ENCODE results near the gene FAM180B. TPM values are rescaled to one million over a fixed set of nuclear protein-coding genes. Genes with fewer than 3 reads are reported as not detected.
"Not testable (repeated sequence)": the region's sequence is repeated elsewhere in the genome, so short reads cannot be mapped to it uniquely, and the experiment has no call there.

FAM180B gene, protein sequence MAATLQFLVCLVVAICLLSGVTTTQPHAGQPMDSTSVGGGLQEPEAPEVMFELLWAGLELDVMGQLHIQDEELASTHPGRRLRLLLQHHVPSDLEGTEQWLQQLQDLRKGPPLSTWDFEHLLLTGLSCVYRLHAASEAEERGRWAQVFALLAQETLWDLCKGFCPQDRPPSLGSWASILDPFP
- total RNA-seq (2014; rRNA removed; shearing (Covaris generic); ENCODE audit: low replicate concordance), result not detected in 2 replicates

DNA sequence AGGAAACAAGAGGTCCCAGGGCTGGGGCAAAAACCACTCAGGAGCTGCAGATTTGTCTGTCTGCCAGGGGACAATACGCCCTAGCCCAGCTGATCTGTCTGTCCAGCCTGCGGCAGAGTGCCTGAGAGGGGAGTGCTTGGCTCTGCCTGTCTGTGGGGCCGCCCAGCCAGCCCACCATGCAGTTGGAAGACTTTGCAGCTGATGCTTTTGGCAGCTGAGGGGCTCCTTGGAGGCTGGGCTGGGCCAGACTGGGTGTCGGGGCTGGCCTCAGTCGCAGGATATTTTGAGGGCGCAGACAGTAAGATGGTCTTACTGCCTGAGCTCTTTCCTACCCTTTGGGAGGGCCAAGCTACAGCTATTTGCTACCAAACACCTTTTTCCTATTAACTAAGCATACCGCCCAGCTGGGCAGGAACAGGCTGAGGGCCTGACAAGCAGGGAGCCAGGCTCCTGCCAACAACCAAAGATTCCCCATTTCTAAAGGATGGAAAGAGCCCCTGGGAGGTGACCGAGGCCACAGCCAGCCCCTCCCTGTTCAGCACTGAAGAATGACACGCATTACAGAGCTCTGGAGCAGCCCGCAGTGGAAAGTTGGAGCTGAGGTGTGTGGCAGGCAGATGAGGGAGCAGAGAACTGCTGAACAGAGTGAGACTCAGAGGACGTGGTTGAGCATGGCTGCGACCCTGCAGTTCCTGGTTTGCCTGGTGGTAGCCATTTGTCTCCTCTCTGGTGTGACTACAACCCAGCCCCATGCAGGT is at the start of gene FAM180B:
FAM180B (plus strand) TSS at position 581 of the 758 bp plus-strand sequence; CDS start at position 672, 91 bp downstream.
- no peaks in the 10 kb centered on the region for H3K27me3 ChIP-seq
- H3K4me3 ChIP-seq, result no peak within 1 kb of the TSS
- H3K9me3 ChIP-seq, result no peaks in the 10 kb centered on the region
- DNase-seq, result no peak
- peaks cover 27% of the 10 kb centered on the region for H3K36me3 ChIP-seq

DNA sequence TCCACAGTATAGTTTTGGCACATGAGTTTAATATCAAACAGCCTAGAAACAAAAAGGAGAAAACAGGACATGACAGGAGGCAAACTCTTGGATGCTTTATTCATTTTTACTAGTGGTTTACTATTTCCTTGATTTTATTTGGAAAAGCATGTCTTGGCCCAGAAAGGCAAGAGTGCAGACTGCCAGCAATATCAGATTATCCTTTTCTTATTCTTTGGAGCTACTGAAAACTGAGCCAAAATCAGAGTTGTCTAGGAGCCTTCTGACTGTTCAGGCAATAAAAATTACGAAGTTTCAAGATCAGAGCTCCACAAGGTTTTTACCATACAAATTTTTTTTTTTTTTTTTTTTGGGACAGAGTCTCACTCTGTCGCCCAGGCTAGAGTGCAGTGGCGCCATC is 49.6 kb upstream of the FAM180B start:
- DNase-seq, result peak; percentile 25
- H3K9me3 ChIP-seq, result no peaks in the 10 kb centered on the region

DNA sequence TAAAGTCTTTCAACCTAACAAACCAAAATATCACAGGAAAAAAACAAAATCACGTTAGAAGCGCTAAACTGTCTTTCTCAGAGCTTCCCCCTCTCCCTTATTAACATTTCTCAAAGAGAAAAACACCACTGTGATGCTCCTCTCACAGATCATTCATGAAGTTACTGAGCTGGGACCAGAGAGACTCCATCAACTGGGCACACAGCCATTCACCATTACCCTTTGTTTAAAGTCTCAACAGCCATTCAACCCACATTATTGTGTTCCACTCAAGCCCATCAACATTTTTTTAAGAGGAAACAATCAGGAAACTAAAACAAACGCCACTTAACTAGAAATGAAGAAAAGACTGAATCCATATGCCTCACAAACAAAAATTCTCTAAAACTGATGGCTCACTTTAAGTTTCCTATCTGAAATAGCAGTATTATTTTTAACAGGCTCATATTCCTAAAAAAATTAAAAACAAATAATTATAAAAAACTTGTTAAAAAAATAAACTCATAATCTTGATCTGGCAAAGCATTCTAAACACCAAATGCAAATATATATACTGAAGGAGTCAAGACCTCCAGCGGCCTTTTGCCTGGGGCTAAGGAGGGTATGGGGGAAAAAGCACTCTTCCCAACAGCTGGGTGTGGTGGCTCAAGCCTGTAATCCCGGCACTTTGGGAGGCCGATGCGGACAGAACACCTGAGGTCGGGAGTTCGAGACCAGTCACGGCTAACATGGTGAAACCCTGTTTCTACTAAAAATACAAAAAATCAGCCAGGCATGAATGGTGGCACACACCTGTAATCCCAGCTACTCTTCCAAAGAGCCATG is 47.5 kb upstream of the FAM180B start:
- no peaks in the 10 kb centered on the region for H3K9me3 ChIP-seq
- no peaks in the 10 kb centered on the region for H3K27me3 ChIP-seq
- H3K4me3 ChIP-seq, result no peak overlapping the region
- peaks cover 16% of the 10 kb centered on the region for H3K36me3 ChIP-seq
- DNase-seq, result no peak

More for the DNA sequence above, 49.6 kb upstream of the FAM180B start:
- H3K36me3 ChIP-seq, result peaks cover 15% of the 10 kb centered on the region
- no peak overlapping the region for H3K4me3 ChIP-seq
- H3K27me3 ChIP-seq, result no peaks in the 10 kb centered on the region

DNA sequence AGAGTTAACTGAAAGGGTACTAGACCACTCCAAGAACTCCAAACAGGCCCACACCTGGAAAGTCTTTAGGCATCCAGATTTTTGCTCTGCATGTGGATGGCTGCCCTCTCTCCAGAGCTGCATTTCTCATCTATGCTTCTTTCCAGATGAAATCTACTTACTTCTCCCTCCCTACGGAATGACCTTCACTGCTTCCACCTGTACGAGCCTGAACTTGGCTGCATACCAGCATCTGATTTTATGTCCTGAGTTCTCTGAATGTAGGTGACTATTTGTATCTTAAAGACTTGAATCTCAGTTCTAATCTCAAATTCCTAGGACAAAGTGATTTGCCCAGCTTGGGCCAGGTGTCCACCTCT is 46.8 kb upstream of the FAM180B start:
- Histone ChIP-seq H3K4me3 (no peak overlapping the region), H3K36me3 (peaks cover 15% of the 10 kb centered on the region), H3K9me3 (no peaks in the 10 kb centered on the region), H3K27me3 (no peaks in the 10 kb centered on the region)
- no peak for DNase-seq

DNA sequence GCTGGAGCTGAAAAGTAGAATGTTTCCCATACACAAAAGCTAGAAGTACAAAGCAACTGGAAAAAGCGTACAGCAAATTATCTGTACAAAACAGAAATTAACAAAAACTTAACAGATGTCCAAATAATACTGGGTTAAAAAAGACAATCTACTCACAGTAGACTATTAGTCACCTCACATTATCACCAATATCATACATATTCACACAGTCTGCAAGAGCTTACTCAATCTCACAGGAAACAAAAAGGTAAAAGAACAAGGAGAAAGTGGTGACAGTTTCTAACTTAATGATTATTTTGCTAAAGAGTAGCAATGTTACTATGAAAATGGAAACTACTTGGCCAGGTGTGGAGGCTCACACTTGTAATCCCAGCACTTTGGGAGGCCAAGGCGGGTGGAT is 45.4 kb upstream of the FAM180B start:
- H3K4me3 ChIP-seq, result no peak overlapping the region
- no peak for DNase-seq
- no peaks in the 10 kb centered on the region for H3K9me3 ChIP-seq
- no peaks in the 10 kb centered on the region for H3K27me3 ChIP-seq
- H3K36me3 ChIP-seq, result peaks cover 4% of the 10 kb centered on the region; the same call in 1 of the 2 replicates

DNA sequence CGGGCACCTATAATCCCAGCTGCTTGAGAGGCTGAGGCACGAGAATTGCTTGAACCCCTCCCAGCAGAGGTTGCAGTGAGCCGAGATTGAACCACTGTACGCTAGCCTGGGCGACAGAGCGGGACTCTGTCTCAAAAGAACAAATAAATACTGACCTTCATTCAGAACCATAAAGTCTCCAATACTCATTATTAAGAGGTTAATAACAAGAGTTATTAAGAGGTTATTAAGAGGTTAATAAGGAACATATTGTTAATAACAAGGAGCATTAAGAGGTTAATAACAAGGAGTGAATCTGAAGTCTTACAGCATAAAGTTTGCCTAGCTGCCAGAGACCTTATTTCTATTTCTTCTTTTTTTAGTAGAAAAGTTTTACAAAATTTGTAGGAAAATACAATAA is 41.2 kb upstream of the FAM180B start:
- no peak for DNase-seq
- Histone ChIP-seq H3K36me3 (peaks cover 29% of the 10 kb centered on the region), H3K27me3 (no peaks in the 10 kb centered on the region), H3K9me3 (no peaks in the 10 kb centered on the region), H3K4me3 (no peak overlapping the region)

DNA sequence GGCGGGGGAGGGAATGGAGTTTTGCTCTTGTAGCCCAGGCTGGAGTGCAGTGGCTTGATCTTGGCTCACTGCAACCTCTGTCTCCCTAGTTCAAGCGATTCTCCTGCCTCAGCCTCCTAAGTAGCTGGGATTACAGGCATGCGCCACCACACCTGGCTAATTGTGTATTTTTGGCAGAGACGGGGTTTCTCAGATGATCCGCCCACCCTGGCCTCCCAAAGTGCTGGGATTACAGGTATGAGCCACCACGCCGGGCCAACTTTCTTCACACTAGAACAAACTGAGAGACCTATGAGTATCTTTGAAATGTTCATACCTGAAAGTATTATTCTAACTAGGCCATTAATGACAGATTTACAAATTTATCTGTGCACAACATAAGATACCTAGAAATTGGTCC is 40.2 kb upstream of the FAM180B start:
- not testable (repeated sequence) for H3K4me3 ChIP-seq, DNase-seq, H3K27me3 ChIP-seq, H3K9me3 ChIP-seq
- H3K36me3 ChIP-seq, result peaks cover 38% of the 10 kb centered on the region

DNA sequence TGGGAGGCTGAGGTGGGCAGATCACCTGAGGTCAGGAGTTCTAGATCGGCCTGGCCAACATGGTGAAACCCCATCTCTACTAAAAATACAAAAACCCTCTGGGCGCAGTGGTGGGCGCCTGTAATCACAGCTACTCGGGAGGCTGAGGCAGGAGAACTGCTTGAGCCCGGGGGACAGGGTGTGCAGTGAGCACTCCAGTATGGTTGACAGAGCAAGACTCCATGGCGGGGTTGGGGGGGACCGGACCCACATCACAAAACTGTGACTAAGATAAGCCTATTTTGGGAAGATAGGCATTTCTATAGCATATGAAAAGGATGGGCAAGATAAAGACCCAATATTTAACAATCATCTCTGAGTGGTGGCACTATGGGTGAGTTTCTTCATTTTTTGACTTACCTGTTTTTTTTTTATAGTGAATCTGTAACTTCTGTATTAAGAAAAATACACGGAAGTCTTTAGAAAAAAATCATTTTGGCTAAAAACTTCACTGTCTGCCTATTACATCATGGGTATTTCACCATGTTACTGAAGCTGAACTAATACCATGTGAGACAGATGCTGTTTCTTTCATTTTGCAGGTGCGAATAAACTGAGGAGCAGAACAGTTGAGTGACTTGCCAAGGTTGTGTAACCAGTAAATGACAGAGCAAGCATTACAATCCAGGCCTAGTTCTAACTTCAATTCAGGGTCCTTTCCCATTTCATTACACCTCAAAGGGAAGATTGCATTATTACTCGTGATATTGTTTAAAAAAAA is 36.0 kb upstream of the FAM180B start:
- DNase-seq, result no peak
- no peaks in the 10 kb centered on the region for H3K9me3 ChIP-seq
- peaks cover 42% of the 10 kb centered on the region for H3K36me3 ChIP-seq
- H3K4me3 ChIP-seq, result no peak overlapping the region; the same call in 1 of the 2 replicates
- no peaks in the 10 kb centered on the region for H3K27me3 ChIP-seq

DNA sequence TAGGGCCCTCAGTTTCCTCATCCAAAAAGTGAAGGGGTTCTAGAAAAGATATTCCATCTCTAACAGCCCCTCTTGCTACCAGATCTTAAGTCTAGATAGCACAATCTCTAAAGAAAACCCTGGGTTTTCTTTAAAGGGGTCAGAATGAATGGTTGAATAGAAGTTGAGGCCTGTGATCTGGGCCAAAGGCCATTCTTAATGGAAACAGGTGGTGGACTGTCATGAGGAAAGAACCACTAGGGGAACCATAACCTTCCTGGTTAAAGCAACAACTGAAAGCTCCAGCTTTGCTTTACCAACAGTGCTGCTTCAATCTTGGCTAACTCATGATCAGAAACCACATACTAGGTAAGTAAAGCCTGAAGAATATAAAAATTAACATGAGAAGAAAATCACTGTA is 35.4 kb upstream of the FAM180B start:
- H3K27me3 ChIP-seq, result no peaks in the 10 kb centered on the region
- H3K4me3 ChIP-seq, result peak overlapping the region; percentile 94
- peaks cover 42% of the 10 kb centered on the region for H3K36me3 ChIP-seq
- H3K9me3 ChIP-seq, result no peaks in the 10 kb centered on the region
- DNase-seq, result no peak

DNA sequence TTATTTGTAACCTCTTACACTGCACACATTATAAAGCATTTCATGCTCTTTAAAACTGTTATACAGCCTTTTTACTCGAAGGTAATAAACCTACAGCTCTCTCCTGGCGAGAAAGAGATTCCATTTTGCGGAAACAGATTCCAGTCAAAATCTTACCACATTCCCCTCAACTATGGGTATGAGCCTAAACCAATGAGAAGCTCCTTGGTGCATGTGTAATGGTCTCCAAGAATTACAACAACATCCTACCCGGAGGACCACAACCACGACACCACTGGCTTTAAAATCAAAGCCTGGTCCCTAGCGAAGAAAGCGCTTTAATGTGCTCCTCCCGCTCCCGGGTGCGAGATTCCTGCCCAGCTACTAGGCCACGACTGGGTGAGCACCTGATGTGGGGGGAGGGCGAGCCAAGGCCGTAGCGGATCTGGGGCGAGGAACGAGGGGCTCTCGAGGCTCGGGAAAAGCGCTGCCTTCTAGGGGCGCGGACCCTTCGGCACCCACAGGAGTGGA is 34.4 kb upstream of the FAM180B start:
- H3K36me3 ChIP-seq, result peaks cover 35% of the 10 kb centered on the region
- H3K27me3 ChIP-seq, result no peaks in the 10 kb centered on the region
- H3K4me3 ChIP-seq, result peak overlapping the region; percentile 94
- H3K9me3 ChIP-seq, result no peaks in the 10 kb centered on the region
- DNase-seq, result peak; percentile 48

DNA sequence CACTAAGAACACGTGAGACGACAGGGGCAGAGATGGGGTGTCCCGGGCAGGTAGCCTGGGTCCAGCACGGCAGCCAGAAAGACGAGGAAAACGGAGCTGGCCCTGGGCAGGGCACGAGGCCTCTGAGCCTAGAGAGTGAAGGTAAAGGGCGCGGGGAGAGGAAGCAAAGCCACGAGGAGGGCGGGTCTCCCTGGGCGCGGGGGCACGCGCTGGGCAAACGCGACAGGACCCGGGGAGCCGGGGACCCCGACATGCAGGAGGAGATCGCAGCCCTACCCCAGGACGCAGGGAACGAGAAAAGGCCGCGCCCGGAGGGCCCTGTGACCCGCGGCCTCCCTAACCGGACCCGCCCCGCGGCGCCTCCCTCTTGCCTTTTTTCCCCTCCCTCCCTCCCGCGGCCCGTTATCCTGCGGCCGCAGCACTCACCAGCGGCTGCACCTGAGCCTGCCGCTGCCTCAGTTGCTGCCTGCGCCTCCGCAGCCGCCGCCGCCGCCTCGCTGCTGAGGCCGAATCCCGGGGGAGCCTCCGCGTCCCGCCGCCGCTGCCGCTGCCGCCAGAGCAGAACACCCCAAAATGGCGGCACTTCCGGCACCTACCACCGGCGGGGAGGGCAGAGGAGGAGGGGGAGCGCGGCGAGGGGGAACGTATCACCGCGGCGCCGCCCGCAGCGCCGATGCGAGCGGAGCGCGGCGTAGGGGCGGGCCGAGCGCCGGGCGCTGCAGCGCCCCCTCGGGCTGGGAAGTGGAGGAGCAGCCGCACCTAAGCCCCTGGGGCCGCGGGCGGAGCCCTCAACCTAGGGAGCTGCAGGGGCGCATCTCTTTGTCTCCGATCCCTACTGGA is 33.7 kb upstream of the FAM180B start, which contains the start of gene CELF1:
CELF1 (minus strand) TSS at position 567 of the 840 bp plus-strand sequence. CDS start 53,609 bp downstream, outside the sequence.
- DNase-seq, result peak; percentile 91
- peak within 1 kb of the TSS; percentile 94 for H3K4me3 ChIP-seq
- no peaks in the 10 kb centered on the region for H3K27me3 ChIP-seq
- H3K36me3 ChIP-seq, result peaks cover 32% of the 10 kb centered on the region
- H3K9me3 ChIP-seq, result no peaks in the 10 kb centered on the region

DNA sequence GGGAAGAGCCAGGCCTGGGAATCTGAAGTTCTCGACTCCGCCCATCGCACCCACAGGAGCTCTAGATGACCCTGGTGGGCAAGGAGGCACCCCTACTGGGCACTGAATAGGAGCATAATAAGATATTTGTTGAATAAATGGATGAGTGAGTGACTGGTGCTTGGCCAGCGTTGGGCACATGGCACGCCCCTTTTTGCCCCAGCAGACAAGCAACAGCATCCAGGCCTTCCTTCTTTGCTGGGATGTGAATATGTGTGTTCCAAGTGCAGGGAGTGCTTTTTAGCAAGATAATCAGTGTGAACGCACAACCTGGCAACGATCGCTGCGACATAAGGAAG is 33.1 kb upstream of the FAM180B start:
- no peaks in the 10 kb centered on the region for H3K27me3 ChIP-seq
- no peak for DNase-seq
- H3K9me3 ChIP-seq, result no peaks in the 10 kb centered on the region
- peaks cover 26% of the 10 kb centered on the region for H3K36me3 ChIP-seq
- peak overlapping the region; percentile 94 for H3K4me3 ChIP-seq

DNA sequence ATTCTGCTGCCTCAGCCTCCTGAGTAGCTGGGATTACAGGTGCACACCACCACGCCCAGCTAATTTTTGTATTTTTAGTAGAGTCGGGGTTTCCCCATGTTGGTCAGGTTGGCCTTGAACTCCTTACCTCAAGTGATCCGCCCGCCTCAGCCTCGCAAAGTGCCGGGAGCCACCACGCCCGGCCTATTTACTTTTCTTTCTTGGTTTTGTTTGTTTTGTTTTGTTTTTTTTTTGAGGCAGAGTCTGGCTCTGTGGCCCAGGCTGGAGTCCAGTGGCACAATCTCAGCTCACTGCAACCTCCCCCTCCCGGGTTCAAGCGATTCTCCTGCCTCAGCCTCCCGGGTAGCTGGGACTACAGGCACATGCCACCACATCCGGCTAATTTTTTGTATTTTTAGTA is 29.5 kb upstream of the FAM180B start:
- not testable (repeated sequence) for H3K36me3 ChIP-seq, H3K9me3 ChIP-seq, H3K4me3 ChIP-seq, H3K27me3 ChIP-seq, DNase-seq

DNA sequence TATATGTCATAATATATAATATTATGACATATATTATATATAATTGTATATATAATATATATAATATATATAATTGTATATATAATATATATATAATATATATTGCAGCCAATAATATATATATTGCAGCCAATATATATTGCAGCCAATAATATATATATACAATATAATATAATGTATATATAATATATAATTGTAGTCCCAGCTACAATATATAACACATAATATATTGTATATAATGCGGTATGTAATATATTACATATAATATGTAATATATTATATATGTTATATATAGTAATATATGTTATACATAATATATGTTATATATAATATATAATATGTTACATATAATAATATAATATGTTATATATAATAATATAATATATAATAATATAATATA is 27.8 kb upstream of the FAM180B start:
- Histone ChIP-seq H3K9me3 (no peaks in the 10 kb centered on the region), H3K36me3 (no peaks in the 10 kb centered on the region), H3K27me3 (no peaks in the 10 kb centered on the region), H3K4me3 (no peak overlapping the region)
- DNase-seq, result no peak

DNA sequence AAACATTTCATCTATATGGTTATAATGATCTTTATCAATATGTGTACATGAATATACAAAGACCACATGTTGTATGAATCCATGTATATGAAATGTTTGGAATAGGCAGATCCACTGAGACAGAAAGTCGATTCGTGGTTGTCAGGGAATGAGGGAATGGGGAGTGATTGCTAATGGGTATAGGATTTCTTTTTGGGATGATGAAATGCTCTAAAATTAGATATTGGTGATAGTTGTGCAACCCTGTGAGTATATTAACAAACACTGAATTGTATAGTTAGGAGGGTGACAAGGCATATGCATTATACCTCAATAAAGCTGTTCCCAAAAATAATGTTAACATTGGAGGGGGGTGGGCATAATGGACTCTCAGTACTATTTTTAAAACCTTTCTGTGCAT is 26.1 kb upstream of the FAM180B start:
- Histone ChIP-seq H3K36me3 (no peaks in the 10 kb centered on the region), H3K4me3 (no peak overlapping the region), H3K9me3 (no peaks in the 10 kb centered on the region), H3K27me3 (no peaks in the 10 kb centered on the region)
- DNase-seq, result no peak

DNA sequence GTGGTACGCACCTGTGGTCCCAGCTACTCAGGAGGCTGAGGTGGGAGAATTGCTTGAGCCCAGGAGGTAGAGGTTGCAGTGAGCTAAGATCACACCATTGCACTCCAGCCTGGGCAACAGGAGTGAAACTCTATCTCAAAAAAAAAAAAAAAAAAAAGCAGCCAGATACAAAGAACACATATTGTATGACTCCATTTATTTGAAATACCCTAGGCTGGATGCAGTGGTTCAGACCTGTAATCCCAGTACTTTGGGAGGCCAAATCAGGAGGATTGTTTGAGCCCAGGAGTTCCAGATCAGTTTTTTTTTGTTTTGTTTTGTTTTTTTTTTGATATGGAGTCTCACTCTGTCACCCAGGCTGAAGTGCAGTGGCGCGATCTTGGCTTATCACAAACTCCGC is 24.1 kb upstream of the FAM180B start:
- H3K4me3 ChIP-seq, H3K27me3 ChIP-seq, H3K36me3 ChIP-seq, H3K9me3 ChIP-seq, DNase-seq: not testable (repeated sequence)
